Gastrocnemius medialis (tissue), 4 donors: Measurements from ENCODE around the gene ZSCAN10.

Experiments used
- CTCF ChIP-seq, 5 experiments: fragments of 450-650 bp in 3 of 5; fragments of 200-600 bp in 2 of 5; sonication (generic) in 2 of 5; IDR thresholded peaks in 4 of 5; conservative IDR thresholded peaks in 1 of 5; 1 replicate in 4 of 5; 2 replicates in 1 of 5; pipeline ENCODE4 v1.5.1; 2016 to 2019; ENCODE audit warnings: antibody characterized with exemption in 5 of 5, mild to moderate bottlenecking in 3 of 5, moderate library complexity in 3 of 5
- POLR2A ChIP-seq, 2 donors: fragments of 450-650 bp; IDR thresholded peaks; one replicate each; pipeline ENCODE4 v1.6.1; 2017; ENCODE audit warnings: antibody characterized with exemption in 2 of 2, mild to moderate bottlenecking in 2 of 2, moderate library complexity in 2 of 2

- TF ChIP-seq CTCF (IDR thresholded peaks at IDR 0.05 in 4 of 5, conservative IDR thresholded peaks at IDR 0.05 in 1 of 5), result no peak
- no peak for TF ChIP-seq POLR2A (IDR thresholded peaks at IDR 0.05)
Measured at GRCh38 chr16:3056336-3057180, 42.5 kb downstream of the ZSCAN10 start.
